Tibial nerve (tissue), 4 donors: ENCODE measurements around the gene CTNS.

Experiments used
- CTCF ChIP-seq, 5 experiments: fragments of 200-600 bp in 3 of 5; fragments of 450-650 bp in 2 of 5; sonication (generic) in 3 of 5; IDR thresholded peaks; one replicate each; pipeline ENCODE4 v1.5.1; 2016 to 2019; ENCODE audit warnings: antibody characterized with exemption in 5 of 5, mild to moderate bottlenecking in 3 of 5, moderate library complexity in 2 of 5
- EP300 ChIP-seq, 2 donors: sonication (generic); formaldehyde crosslinking; IDR thresholded peaks; one replicate each; pipeline ENCODE4 v1.6.1; 2017; ENCODE audit warnings: antibody characterized with exemption in 2 of 2, mild to moderate bottlenecking in 1 of 2
- POLR2A ChIP-seq, 2 donors: fragments of 450-650 bp; IDR thresholded peaks; one replicate each; pipeline ENCODE4 v1.6.1; 2017; ENCODE audit warnings: antibody characterized with exemption in 2 of 2, mild to moderate bottlenecking in 2 of 2, moderate library complexity in 2 of 2

- TF ChIP-seq POLR2A (IDR thresholded peaks at IDR 0.05): no peak
- TF ChIP-seq CTCF (IDR thresholded peaks at IDR 0.05): no peak
- TF ChIP-seq EP300 (IDR thresholded peaks at IDR 0.05): no peak
Observed at GRCh38 chr17:3691617-3692067, 55.1 kb downstream of the CTNS start.
